HepG2 (cell line): ENCODE measurements around the gene RHOV. TPM values are rescaled to one million over a fixed set of nuclear protein-coding genes. Genes with fewer than 3 reads are reported as not detected.

Source experiments
- BORCS8-MEF2B ChIP-seq: sonication (generic); formaldehyde crosslinking; IDR thresholded peaks from 2 replicates; pipeline ENCODE4 v1.8.0; 2022; ENCODE audit warnings: mild to moderate bottlenecking, missing genetic modification reagents
- HDAC1 ChIP-seq: sonication (generic); formaldehyde crosslinking; IDR thresholded peaks from 2 replicates; pipeline ENCODE4 v1.5.1; 2020; ENCODE audit warnings: mild to moderate bottlenecking, missing genetic modification reagents
- HES4 ChIP-seq: sonication (generic); formaldehyde crosslinking; IDR thresholded peaks from 2 replicates; pipeline ENCODE4 v1.9.0; 2021; ENCODE audit warnings: mild to moderate bottlenecking, missing genetic modification reagents, borderline replicate concordance
- JUND ChIP-seq: sonication (generic); formaldehyde crosslinking; IDR thresholded peaks from 2 replicates; pipeline ENCODE4 v1.8.0; 2022; ENCODE audit warnings: mild to moderate bottlenecking, missing genetic modification reagents
- KLF12 ChIP-seq: sonication (generic); formaldehyde crosslinking; IDR thresholded peaks from 2 replicates; pipeline ENCODE4 v1.4.0; 2020; ENCODE audit warnings: missing genetic modification reagents, borderline replicate concordance
- MAFF ChIP-seq: IDR thresholded peaks from 2 replicates; pipeline ENCODE4 v1.6.1; 2011; ENCODE audit warnings: low read depth, low read length, improper control_type of control experiment
- PHF5A ChIP-seq: IDR thresholded peaks from one replicate; pipeline ENCODE4 v1.6.1; 2018; ENCODE audit warnings: low read depth, missing genetic modification reagents; ENCODE audit not compliant: unreplicated experiment
- POLR2AphosphoS5 ChIP-seq: IDR thresholded peaks from 2 replicates; pipeline ENCODE4 v1.6.1; 2012; ENCODE audit warnings: low read depth, low read length
- ZBTB21 ChIP-seq: sonication (generic); formaldehyde crosslinking; IDR thresholded peaks from 2 replicates; pipeline ENCODE4 v1.4.0; 2020; ENCODE audit warnings: missing genetic modification reagents
- ZNF207 ChIP-seq: fragments of 450-650 bp; IDR thresholded peaks from 2 replicates; pipeline ENCODE4 v1.6.1; 2016; ENCODE audit warnings: antibody characterized with exemption, borderline replicate concordance
- ZNF296 ChIP-seq: sonication (generic); formaldehyde crosslinking; conservative IDR thresholded peaks from 2 replicates; pipeline ENCODE4 v1.5.0; 2020; ENCODE audit warnings: mild to moderate bottlenecking, missing genetic modification reagents
- ZNF331 ChIP-seq: sonication (generic); formaldehyde crosslinking; IDR thresholded peaks from 2 replicates; pipeline ENCODE4 v1.4.0; 2020; ENCODE audit warnings: missing genetic modification reagents
- ZNF546 ChIP-seq: sonication (generic); formaldehyde crosslinking; conservative IDR thresholded peaks from 2 replicates; pipeline ENCODE4 v1.8.1; 2023; ENCODE audit warnings: mild to moderate bottlenecking, missing genetic modification reagents
- ZNF598 ChIP-seq: sonication (generic); formaldehyde crosslinking; IDR thresholded peaks from 2 replicates; pipeline ENCODE4 v1.5.1; 2020; ENCODE audit warnings: mild to moderate bottlenecking, missing genetic modification reagents, borderline replicate concordance
- ZNF768 ChIP-seq: sonication (generic); formaldehyde crosslinking; IDR thresholded peaks from 2 replicates; pipeline ENCODE4 v1.4.0; 2020; ENCODE audit warnings: missing genetic modification reagents
- polyA plus RNA-seq, 8 experiments: library from polyadenylated mRNA; depleted of rRNA in 3 of 8; stranded (reverse) in 7 of 8; unstranded in 1 of 8; fragments of >200 nt; fragmentation: Illumina TruSeq in 4 of 8; extraction: Trizol in 4 of 8; gene quantifications; 2 replicates each; pipeline versions ENCODE4 v1.2.1 to v1.2.3, GENCODE V29; 2011 to 2016; ENCODE audit warnings: low read depth in 4 of 8, missing spikeins in 1 of 8, mixed read lengths in 1 of 8; ENCODE audit not compliant: insufficient read depth in 1 of 8
- total RNA-seq, 5 experiments: library from RNA; depleted of rRNA; stranded (reverse); fragments of >200 nt; fragmentation: Illumina TruSeq; extraction: Trizol; gene quantifications; 2 replicates each; pipeline ENCODE4 v1.2.3, GENCODE V29; 2016; ENCODE audit warnings: low read depth in 1 of 5
- TF ChIP-seq, protein P1 (sequence below): sonication (generic); formaldehyde crosslinking; IDR thresholded peaks from 2 replicates; pipeline ENCODE4 v1.5.0; 2020; ENCODE audit warnings: missing genetic modification reagents
- TF ChIP-seq, protein P2 (sequence below), 2 experiments: fragments of 450-650 bp in 1 of 2; sonication (generic) in 1 of 2; formaldehyde crosslinking; IDR thresholded peaks; 2 replicates each; pipeline versions ENCODE4 v1.5.0 to v1.8.0; 2020 to 2022; ENCODE audit warnings: mild to moderate bottlenecking in 1 of 2, missing genetic modification reagents in 1 of 2
- TF ChIP-seq, protein P3 (sequence below): sonication (generic); formaldehyde crosslinking; IDR thresholded peaks from 2 replicates; pipeline ENCODE4 v1.8.1; 2023; ENCODE audit warnings: mild to moderate bottlenecking, moderate library complexity, missing genetic modification reagents
- TF ChIP-seq, protein P4 (sequence below): sonication (generic); formaldehyde crosslinking; conservative IDR thresholded peaks from 2 replicates; pipeline ENCODE4 v1.4.0; 2020; ENCODE audit warnings: missing genetic modification reagents

RHOV gene
- total and polyA plus RNA-seq, 2 of the 13 experiments (the other 11 are each of a cell fraction or from before 2014, with no cell fraction given): 0.17 to 0.18 TPM

DNA sequence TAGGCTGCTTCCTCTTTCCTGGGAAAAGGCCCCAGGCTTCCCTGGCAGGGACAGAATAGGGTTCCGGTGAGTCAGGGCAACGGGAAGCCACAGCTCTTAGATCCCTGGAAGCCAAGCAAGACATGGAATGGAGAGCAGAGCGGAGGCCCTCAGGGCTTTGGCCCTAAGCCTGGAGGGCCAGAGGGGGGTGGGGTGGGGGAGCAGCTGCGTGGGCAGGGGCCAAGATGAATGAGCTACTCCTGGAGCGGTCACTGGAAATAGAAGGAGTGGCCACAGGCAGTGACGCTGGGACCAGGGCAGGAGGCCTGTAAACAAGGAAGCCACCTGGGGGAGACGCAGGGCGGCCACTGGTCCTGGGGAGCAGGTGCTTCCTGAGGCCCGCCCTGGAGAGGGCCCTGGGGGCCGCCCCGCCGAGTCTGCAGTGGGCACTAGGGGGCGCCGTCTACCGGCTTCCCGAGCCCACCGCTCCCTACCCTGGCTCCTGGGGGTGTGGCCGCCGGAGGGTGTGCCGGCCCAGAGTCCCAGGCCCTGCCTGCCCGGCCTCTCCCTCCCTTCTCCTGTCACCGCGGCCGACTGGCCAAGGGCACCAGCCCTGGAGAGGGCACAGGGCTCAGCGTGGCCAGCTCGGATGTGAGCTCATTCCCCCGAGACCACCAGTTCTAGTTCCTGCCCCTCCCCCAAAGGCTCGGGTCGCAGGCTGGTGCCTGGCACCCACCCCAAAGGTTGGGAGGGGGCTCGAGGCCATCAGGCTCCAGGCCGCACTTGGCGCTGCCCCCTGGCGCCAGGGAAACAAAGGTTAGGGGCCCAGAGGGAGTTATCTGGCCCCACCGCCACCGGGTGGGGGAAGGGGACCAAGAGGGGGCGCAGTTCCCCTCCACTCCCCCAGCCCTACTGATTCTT, 32.3 kb upstream of the RHOV start (continued):
- TF ChIP-seq ZBTB21: no peak
- peak; percentile 38; the same call in 1 of the 2 replicates for TF ChIP-seq BORCS8-MEF2B (CRISPR knock-in tag)
- 0 out of 2 replicates have a peak, but pooled peaks have one; percentile 36 for TF ChIP-seq JUND (CRISPR knock-in tag)
- TF ChIP-seq ZNF546: 0 out of 2 replicates have a peak, but pooled peaks have one; percentile 32
- no peak; the same call in 1 of the 2 replicates for TF ChIP-seq ZNF331 (CRISPR knock-in tag)
- TF ChIP-seq ZNF207: no peak
- TF ChIP-seq ZNF598 (CRISPR knock-in tag): peak; percentile 63; the same call in 1 of the 2 replicates
- TF ChIP-seq HES4 (CRISPR knock-in tag): no peak
- TF ChIP-seq, protein P1, sequence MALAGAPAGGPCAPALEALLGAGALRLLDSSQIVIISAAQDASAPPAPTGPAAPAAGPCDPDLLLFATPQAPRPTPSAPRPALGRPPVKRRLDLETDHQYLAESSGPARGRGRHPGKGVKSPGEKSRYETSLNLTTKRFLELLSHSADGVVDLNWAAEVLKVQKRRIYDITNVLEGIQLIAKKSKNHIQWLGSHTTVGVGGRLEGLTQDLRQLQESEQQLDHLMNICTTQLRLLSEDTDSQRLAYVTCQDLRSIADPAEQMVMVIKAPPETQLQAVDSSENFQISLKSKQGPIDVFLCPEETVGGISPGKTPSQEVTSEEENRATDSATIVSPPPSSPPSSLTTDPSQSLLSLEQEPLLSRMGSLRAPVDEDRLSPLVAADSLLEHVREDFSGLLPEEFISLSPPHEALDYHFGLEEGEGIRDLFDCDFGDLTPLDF (CRISPR knock-in tag): no peak
- peak; percentile 40; the same call in 1 of the 2 replicates for TF ChIP-seq KLF12 (CRISPR knock-in tag)
- TF ChIP-seq POLR2AphosphoS5: no peak
- TF ChIP-seq ZNF296: no peak
- TF ChIP-seq, protein P2, sequence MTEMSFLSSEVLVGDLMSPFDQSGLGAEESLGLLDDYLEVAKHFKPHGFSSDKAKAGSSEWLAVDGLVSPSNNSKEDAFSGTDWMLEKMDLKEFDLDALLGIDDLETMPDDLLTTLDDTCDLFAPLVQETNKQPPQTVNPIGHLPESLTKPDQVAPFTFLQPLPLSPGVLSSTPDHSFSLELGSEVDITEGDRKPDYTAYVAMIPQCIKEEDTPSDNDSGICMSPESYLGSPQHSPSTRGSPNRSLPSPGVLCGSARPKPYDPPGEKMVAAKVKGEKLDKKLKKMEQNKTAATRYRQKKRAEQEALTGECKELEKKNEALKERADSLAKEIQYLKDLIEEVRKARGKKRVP (CRISPR knock-in tag; IDR thresholded peaks at IDR 0.05): no peak
- peak; percentile 33; the same call in 1 of the 2 replicates for TF ChIP-seq ZNF768 (CRISPR knock-in tag)
- TF ChIP-seq, protein P3, sequence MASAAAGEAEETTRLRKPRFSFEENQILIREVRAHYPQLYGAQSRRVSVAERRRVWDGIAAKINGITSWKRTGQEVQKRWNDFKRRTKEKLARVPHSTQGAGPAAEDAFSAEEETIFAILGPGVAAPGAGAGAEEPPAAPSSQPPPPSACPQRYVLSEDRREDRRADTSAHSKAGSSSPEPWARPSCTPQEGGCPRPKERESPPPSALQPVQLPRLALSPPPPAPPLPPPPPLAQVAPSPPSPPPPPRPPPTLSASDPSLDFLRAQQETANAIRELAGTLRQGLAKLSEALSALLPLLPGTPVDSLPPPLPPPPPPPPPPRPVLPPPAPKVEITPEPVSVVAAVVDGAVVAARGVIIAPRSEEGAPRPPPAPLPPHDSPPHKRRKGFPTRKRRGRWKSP (CRISPR knock-in tag): no peak
- peak; percentile 54; the same call in 1 of the 2 replicates for TF ChIP-seq HDAC1 (CRISPR knock-in tag)
- no peak for TF ChIP-seq PHF5A (CRISPR knock-in tag)
- TF ChIP-seq, protein P4, sequence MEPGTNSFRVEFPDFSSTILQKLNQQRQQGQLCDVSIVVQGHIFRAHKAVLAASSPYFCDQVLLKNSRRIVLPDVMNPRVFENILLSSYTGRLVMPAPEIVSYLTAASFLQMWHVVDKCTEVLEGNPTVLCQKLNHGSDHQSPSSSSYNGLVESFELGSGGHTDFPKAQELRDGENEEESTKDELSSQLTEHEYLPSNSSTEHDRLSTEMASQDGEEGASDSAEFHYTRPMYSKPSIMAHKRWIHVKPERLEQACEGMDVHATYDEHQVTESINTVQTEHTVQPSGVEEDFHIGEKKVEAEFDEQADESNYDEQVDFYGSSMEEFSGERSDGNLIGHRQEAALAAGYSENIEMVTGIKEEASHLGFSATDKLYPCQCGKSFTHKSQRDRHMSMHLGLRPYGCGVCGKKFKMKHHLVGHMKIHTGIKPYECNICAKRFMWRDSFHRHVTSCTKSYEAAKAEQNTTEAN (CRISPR knock-in tag): 0 out of 2 replicates have a peak, but pooled peaks have one; percentile 17
- TF ChIP-seq MAFF: no peak
